Measurements from ENCODE around the gene CDK6.

The CDK6 gene

GRCh38 chr7:92697414-92697813 is 139.0 kb downstream of the CDK6 start:
- CTCF ChIA-PET, result no interaction called here
- no peak for DNase-seq (ENCODE audit: extremely low spot score)
- TF ChIP-seq NFRKB (IDR thresholded peaks at IDR 0.05) (no peak), CTBP1 (IDR thresholded peaks at IDR 0.05; ENCODE audit: borderline replicate concordance) (no peak), SP1 (IDR thresholded peaks at IDR 0.05) (no peak), TARDBP (IDR thresholded peaks at IDR 0.05) (no peak), SUZ12 (IDR thresholded peaks at IDR 0.05) (no peak), ELF4 (IDR thresholded peaks at IDR 0.05) (no peak), PKNOX1 (IDR thresholded peaks at IDR 0.05) (no peak), ZNF384 (IDR thresholded peaks at IDR 0.05) (no peak), FOXK2 (IDR thresholded peaks at IDR 0.05) (no peak), L3MBTL2 (conservative IDR thresholded peaks at IDR 0.05) (no peak), FOXM1 (IDR thresholded peaks at IDR 0.05; ENCODE audit: borderline replicate concordance) (no peak), LEF1 (IDR thresholded peaks at IDR 0.05; ENCODE audit: borderline replicate concordance) (no peak), FOXA1 (IDR thresholded peaks at IDR 0.05) (no peak)
- POLR2A ChIA-PET, result no interaction called here

- POLR2A ChIA-PET, result no interaction called here
- no peak for DNase-seq (ENCODE audit: extremely low spot score)
- no peak for TF ChIP-seq BHLHE40 (IDR thresholded peaks at IDR 0.05; ENCODE audit: borderline replicate concordance)
- no peak for TF ChIP-seq SUZ12 (IDR thresholded peaks at IDR 0.05)
- TF ChIP-seq L3MBTL2 (conservative IDR thresholded peaks at IDR 0.05), result no peak
- no peak for TF ChIP-seq FOXM1 (IDR thresholded peaks at IDR 0.05; ENCODE audit: borderline replicate concordance)
- TF ChIP-seq TARDBP (IDR thresholded peaks at IDR 0.05), result no peak
- TF ChIP-seq FOXK2 (IDR thresholded peaks at IDR 0.05), result no peak
- TF ChIP-seq CTBP1 (IDR thresholded peaks at IDR 0.05; ENCODE audit: borderline replicate concordance), result no peak
- no peak for TF ChIP-seq LEF1 (IDR thresholded peaks at IDR 0.05; ENCODE audit: borderline replicate concordance)
- no peak for TF ChIP-seq HDGF (IDR thresholded peaks at IDR 0.05; ENCODE audit: borderline replicate concordance)
- no peak for TF ChIP-seq ELF4 (IDR thresholded peaks at IDR 0.05)
- TF ChIP-seq NFRKB (IDR thresholded peaks at IDR 0.05), result no peak
- no peak for TF ChIP-seq PKNOX1 (IDR thresholded peaks at IDR 0.05)
- TF ChIP-seq SP1 (IDR thresholded peaks at IDR 0.05), result no peak
- TF ChIP-seq ARNT (IDR thresholded peaks at IDR 0.05), result no peak
- no peak for TF ChIP-seq ZNF384 (IDR thresholded peaks at IDR 0.05)
- TF ChIP-seq FOXA1 (IDR thresholded peaks at IDR 0.05), result no peak
- CTCF ChIA-PET, result no interaction called here
These were observed 139.4 kb downstream of the CDK6 start for GRCh38 chr7:92697012-92697411.

GRCh38 chr7:92696584-92696983 is 139.8 kb downstream of the CDK6 start:
- ChIA-PET CTCF (no interaction called here), POLR2A (no interaction called here)
- no peak for DNase-seq (ENCODE audit: extremely low spot score)
- TF ChIP-seq HDGF (IDR thresholded peaks at IDR 0.05; ENCODE audit: borderline replicate concordance) (no peak), SUZ12 (IDR thresholded peaks at IDR 0.05) (no peak), PKNOX1 (IDR thresholded peaks at IDR 0.05) (no peak), TARDBP (IDR thresholded peaks at IDR 0.05) (no peak), FOXK2 (IDR thresholded peaks at IDR 0.05) (no peak), FOXM1 (IDR thresholded peaks at IDR 0.05; ENCODE audit: borderline replicate concordance) (no peak), SP1 (IDR thresholded peaks at IDR 0.05) (no peak), LEF1 (IDR thresholded peaks at IDR 0.05; ENCODE audit: borderline replicate concordance) (no peak)

GRCh38 chr7:92695308-92696261 is 140.8 kb downstream of the CDK6 start:
- peak; percentile 49 for DNase-seq (ENCODE audit: extremely low spot score)
- TF ChIP-seq ARNT (IDR thresholded peaks at IDR 0.05) (no peak), L3MBTL2 (conservative IDR thresholded peaks at IDR 0.05) (no peak), PKNOX1 (IDR thresholded peaks at IDR 0.05) (peak; percentile 20; the same call in 1 of the 2 replicates)
- POLR2A ChIA-PET, result no interaction called here
- CTCF ChIA-PET, result interaction anchor here (1.1 kb wide), 1 partner anchor 137 kb away, joined by 7 read pairs; no protein-coding TSS in a partner anchor

GRCh38 chr7:92694211-92694610 is 142.2 kb downstream of the CDK6 start:
- ChIA-PET POLR2A (no interaction called here), CTCF (no interaction called here)
- no peak for DNase-seq (ENCODE audit: extremely low spot score)
- TF ChIP-seq FOXA1 (IDR thresholded peaks at IDR 0.05) (no peak), ELF4 (IDR thresholded peaks at IDR 0.05) (no peak), CTBP1 (IDR thresholded peaks at IDR 0.05; ENCODE audit: borderline replicate concordance) (no peak), TARDBP (IDR thresholded peaks at IDR 0.05) (no peak), FOXM1 (IDR thresholded peaks at IDR 0.05; ENCODE audit: borderline replicate concordance) (no peak), BHLHE40 (IDR thresholded peaks at IDR 0.05; ENCODE audit: borderline replicate concordance) (no peak), SP1 (IDR thresholded peaks at IDR 0.05) (no peak), ZNF384 (IDR thresholded peaks at IDR 0.05) (no peak), L3MBTL2 (conservative IDR thresholded peaks at IDR 0.05) (no peak), SUZ12 (IDR thresholded peaks at IDR 0.05) (no peak), LEF1 (IDR thresholded peaks at IDR 0.05; ENCODE audit: borderline replicate concordance) (no peak)
